Activated effector memory CD4-positive, alpha-beta T cell treated with anti-CD3 and anti-CD28 coated beads, Interleukin-2, amount 50 U/mL, for 16 hours (primary cell): ENCODE measurements around the gene SAA1.
"Not testable (repeated sequence)": the region's sequence is repeated elsewhere in the genome, so short reads cannot be mapped to it uniquely, and the experiment has no call there.

Source experiments
- DNase-seq: peaks from one replicate; pipeline ENCODE4 v3.0.0-alpha.2; 2020

Gene SAA1

DNA sequence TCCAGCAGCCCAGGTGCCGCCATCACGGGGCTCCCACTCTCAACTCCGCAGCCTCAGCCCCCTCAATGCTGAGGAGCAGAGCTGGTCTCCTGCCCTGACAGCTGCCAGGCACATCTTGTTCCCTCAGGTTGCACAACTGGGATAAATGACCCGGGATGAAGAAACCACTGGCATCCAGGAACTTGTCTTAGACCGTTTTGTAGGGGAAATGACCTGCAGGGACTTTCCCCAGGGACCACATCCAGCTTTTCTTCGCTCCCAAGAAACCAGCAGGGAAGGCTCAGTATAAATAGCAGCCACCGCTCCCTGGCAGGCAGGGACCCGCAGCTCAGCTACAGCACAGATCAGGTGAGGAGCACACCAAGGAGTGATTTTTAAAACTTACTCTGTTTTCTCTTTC, at the start of gene SAA1:
Gene SAA1 (plus strand): TSS at position 316 of the 400 bp plus-strand sequence. CDS start 624 bp downstream, outside the sequence.
- DNase-seq: no peak

- DNase-seq: no peak
Observed at GRCh38 chr11:18221274-18221876, 44.7 kb upstream of the SAA1 start.

DNA sequence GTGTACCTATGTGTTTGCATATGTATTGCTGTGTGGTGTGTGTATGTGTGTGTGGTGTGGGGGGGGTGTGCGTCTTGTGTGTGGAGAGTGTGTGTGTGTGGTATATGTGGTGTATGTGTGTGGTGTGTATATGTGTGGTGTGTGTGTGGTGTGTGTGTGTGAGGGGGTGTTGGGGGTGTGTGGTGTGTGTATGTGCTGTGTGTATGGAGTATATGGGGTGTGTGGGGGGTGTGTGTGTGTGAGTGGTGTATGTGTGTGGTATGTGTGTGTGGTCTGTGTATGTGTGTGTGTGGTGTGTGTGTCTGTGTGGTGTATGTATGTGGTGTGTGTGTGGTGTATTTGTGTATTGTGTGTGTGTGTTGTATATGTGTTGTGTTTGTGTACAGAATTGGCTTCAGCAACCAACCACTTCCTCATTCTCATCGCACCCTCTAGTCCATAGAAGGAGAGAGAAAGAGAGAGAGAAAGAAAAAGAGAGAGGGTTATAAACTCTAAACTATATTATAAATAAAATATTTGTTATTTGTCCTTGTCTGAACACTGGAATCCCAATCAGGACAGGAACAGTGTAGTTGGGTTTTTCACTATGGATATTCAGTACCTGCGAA, 43.1 kb upstream of the SAA1 start:
- DNase-seq: no peak

DNA sequence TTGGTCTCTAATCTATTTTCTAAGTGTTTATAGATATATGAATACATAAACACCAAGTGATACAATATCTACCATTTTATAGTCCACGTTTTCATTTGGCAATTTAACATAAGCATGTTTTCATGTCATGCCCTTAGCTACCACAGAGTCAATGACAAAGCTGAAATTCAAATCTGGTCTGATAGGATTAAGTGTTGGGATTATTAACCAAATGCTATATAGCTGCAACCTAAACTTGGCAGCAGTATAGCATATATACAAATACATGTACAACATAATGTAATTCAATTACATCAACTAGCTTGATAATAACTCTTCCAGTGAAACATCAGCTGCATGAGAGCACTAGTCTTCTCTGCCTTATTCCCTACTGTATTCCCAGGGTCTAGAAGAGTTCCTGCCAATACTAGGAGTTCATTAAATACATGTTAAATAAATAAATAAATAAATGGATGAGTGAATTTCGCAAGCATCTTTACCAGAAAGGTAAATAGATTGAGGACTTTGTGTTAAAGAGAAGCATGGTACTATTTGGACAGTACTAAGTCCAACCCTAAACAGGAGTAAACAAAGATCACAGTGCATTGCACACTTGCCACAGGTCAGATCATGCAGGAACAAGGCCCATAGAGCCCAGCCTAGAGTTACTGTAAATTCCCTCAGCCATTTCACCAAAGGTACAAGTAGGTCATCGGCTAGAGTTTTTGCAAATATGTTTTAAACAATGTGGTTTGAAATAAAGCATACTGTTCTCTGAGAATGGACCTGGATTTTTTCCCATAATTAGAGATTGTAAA, 42.3 kb upstream of the SAA1 start:
- DNase-seq: no peak

DNA sequence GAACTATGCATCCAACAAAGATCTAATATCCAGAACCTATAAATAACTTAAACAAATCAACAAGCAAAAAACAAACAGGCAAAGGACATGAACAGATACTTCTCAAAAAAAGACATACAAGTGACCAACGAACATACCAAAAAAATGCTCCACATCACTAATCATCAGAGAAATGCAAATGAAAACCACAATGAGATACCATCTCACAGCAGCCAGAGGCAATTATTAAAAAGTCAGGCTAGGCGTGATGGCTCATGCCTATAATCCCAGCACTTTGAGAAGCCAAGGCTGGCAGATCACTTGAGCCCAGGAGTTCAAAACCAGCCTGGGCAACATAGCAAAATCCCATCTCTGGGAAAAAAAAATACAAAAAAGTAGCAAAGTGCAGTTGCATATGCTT, 40.2 kb upstream of the SAA1 start:
- no peak for DNase-seq

GRCh38 chr11:18229501-18229900, 36.6 kb upstream of the SAA1 start:
- no peak for DNase-seq

DNA sequence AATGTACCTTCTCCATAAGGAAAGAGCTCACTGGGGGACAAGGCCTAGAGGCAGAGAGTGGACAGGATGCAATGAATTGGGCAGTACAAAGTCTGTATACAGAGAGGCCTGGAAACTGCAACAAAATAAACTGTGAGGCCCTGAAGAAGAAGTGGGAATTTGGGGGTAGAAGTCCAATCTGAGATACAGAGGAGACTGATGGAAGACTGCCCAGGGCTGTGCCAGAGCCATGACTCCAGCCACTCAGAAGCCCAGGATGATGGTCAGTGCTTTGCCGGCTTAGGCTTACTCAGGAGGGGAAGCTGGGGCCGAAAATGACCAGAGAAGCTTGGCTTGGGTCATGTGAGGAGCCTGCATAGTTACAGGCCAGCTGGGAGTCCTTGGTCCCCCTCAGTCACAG, 35.2 kb upstream of the SAA1 start:
- DNase-seq: no peak

GRCh38 chr11:18233912-18234311, 32.2 kb upstream of the SAA1 start:
- DNase-seq: no peak

DNA sequence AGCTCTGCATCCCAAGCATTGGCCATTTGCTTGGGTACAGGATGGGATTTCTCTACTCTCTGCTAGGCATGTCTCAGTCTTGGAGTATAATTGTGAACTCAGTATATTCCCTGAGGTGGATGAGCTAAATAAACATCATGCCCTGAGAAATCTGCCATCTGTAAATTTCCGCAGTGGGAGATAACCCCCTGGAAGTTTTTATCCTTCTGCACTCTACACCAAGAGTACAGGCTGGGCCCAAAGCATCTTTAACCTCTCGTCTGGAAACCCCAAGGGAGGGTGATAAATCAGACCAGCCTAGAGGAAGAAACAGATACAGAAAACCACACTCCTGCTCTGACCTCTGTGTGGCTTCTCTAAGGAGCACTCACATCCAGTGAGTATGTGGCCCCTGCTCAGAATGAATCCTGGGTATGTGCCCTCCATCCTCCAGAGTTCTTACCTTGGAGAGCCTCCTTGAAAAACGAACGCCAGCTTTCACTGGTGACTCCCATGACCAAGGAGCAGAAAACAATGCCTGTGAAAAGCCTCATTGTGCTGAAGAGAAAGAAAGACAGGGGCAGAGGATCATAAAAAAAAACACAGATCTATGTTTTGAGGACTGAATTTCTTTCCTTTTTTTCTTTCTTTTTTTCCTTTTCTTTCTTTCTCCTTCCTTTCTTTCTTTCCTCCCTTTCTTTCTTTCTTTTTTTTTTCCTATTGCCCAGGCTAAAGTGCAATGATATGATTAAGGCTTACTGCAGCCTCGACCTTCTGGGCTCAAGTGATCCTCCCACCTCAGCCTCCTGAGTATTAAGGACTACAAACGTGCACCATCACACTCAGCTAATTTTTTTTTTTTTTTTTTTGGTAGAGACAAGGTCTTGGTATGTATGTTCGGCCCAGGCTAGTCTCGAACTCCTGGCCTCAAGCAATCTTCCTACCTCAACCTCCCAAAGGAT, 30.4 kb upstream of the SAA1 start:
- DNase-seq: no peak

DNA sequence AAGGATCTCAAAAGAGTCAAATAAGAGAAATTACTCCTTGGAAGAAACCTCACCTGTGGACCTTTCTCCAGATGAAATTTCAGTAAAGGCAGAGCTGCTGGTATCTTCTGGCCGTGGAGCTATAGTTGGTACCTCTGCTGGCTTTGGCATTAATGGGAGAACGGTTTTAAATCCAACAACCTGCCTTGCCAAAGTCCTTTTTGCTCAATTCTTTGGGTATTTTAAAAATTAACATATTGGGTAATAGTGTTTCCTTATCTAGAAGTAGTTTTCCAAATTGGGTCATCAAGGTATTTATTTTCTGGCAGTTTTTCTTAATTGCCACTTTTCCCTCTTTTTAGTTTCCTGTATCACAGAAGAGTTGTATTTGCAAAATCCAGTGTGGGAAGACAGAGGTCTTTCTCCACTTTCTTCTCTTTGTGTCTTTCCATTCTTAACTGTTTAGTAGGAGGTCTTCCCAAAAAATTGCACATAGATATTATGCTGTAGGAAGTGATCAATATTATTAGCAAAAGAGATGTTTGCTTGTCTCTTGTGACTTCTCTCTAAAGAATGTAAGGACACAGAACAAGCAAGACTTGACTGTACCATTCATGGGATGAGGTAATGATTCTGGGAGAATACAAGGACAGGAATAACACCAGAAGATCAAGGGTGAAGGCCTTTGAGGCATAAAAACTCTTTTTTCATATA, 29.3 kb upstream of the SAA1 start, which contains the start of gene SAA4:
Gene SAA4 (minus strand): TSS at position 139 of the 693 bp plus-strand sequence. CDS start 876 bp downstream, outside the sequence.
- DNase-seq: no peak

DNA sequence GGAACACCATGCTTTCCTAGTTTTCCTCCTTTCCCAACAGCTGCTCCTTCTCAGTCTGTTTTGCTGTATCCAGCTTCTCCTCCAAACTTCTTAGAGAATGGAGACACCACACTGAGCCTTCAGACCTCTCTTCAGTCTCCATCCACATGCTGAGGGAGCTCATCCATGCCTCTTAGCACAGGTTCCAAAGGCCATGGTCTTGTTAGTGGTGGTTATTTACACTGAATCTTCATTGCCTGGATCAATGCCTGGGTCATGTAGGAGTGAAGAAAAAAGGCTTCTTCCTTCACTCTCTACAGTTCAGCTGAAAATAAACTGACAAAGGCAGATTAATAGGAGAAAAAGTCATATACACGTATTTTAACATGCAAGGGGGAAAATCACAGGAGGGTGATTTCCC, 26.4 kb upstream of the SAA1 start:
- DNase-seq: no peak

GRCh38 chr11:18243783-18244362, 22.2 kb upstream of the SAA1 start:
- peak; percentile 80 for DNase-seq

DNA sequence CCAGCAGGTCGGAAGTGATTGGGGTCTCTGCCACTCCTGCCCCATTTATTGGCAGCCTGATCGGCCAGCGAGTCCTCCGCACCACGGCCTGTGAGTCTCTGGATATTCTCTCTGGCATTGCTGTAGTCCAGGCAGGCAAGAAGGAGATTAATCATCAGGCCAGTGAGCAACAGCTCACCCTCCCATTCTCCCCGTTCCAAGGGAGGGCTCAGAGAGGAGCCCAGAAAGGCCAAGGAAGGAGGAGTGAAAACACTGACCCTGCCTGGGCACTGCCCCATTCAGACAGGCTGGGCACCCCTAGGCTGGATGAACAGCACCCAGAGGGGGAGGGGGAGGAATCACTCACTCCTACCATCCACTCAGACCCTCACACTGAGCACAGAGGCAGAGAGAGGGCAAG, 20.7 kb upstream of the SAA1 start:
- no peak for DNase-seq

DNA sequence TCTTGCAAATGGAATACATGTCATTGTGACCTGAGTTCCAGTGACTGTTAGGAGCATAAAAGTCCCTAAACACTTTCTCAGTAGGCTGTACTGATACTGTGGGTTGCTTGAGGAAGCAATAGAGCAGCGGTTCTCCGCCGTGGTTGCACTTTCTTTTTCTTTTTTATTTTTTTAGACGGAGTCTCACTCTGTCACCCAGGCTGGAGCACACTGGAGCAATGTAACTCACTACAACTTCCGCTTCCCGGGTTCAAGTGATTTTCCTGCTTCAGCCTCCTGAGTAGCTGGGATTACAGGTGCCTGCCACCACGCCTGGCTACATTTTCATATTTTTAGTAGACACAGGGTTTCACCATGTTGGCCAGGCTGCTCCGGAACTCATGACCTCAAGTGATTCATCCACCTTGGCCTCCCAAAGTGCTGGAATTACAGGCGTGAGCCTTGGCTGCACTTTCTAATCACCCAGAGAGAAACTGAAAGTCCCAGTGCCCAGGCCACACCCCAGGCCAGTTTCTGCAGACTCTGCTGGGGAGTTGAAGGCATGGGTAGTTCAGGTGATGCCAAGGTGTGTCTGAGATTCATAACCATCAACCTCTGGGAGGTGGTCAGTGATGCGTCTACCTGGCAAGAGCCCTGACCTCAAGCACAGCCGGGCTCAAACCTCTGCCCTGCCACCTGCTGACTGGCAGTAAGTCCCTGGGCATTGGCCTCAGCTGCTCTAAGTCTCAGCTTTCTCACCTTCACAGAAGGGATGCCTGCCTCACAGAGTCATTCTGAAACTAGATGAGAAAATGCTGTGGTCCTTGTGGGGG, 19.5 kb upstream of the SAA1 start:
- peak; percentile 65 for DNase-seq

DNA sequence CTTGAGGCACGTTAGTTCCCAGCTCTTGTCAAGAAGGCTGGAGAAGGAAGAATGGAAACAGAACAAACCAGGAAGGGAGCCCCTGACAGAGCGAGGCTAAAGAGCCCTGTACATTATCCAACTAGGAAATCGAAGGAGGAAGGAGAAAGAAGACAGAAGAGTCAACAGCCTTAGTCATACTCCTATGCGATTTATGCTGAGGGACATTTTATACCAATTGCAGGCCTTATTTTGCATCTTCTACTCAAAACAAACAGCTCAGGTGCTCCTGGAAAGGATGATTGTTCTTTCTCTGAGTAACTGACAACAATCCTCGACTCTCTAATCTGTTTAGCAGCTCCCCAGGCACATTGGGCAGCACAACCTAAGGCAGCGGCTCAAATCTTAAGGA, 18.9 kb upstream of the SAA1 start:
- not testable (repeated sequence) for DNase-seq

DNA sequence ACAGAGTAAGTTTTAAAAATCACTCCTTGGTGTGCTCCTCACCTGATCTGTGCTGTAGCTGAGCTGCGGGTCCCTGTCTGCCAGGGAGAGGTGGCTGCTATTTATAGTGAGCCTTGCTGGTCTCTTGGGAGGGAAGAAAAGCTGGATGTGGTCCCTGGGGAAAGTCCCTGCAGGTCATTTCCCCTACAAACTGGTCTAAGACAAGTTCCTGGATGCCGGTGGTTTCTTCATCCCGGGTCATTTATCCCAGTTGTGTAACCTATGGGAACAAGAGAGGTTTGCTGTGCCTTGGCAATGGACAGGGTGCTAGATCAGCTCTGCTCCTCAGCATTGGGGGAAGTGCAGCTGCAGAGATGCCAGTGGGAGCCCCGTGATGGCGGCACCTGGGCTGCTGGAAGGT, 17.5 kb upstream of the SAA1 start, which contains the start of gene SAA2:
Gene SAA2 (minus strand): TSS at position 108 of the 400 bp plus-strand sequence. CDS start 657 bp downstream, outside the sequence.
- DNase-seq: no peak

DNA sequence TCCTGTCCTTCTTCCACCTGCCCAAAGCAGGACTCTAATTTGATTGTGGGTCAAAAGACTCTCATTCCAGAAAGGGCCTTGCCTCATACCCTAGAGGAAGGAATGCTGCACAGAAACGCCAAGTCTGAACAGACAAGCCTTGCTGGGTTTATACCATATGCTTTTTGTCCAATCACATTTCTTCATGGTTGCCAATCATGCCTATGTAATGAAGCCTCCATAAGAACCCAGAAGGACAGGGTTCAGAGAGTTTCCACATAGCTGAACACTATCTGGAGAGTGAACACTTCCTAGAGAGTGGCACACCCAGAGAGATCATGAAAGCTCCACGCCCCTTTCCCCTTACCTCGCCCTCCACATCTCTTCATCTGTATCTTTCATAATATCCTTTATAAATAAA, 12.8 kb upstream of the SAA1 start:
- no peak for DNase-seq

GRCh38 chr11:18253778-18254338, 12.2 kb upstream of the SAA1 start:
- DNase-seq: no peak

GRCh38 chr11:18254781-18255361, 11.2 kb upstream of the SAA1 start:
- no peak for DNase-seq

GRCh38 chr11:18259259-18259658, 6.8 kb upstream of the SAA1 start:
- no peak for DNase-seq
